ENCODE measurements around the gene IQCK.

IQCK gene

DNA sequence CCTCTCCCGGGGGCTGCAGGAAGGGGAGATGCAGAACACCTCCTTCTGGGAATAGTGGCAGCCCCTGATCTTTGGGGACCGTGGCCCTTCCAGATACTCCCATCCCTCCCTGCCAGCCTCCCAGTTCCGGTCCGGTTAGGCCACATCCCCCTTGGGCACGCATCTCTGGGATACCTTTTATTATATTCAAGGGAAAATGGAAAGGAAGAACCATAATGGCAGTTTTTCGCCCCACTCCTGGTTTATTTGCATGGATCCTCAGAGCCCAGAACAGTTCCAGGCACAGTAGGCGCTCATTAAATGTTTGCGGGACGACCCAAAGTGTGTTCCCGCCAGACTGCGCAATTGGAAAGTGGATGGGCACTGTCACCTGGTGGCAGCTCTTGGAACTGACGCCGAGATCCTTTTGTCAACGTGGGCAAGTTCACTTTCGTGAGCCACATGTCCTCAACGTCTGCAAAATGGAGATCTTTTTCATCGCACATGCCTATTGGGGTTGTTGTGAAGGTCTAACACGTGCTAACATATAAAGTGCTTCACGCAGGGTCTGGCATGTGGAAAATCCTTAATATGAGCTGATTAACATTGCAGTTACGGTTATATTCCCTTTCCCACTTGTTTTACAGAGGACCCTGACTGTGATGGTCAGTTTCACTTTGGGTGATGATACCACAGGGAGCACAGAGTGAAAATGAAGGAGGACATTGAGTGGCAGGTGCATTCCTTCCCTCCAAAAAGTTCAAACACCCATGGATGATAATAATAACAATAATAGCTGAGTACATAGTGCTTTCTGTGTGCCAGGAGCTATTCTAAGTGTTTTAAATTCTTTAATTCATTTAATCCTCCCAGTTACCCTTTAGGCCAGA lies 168.2 kb downstream of the IQCK start:
- Histone ChIP-seq H2BK15ac (ENCODE audit: low read depth, poor library complexity, severe bottlenecking) (no peak overlapping the region), H3K9me3 (ENCODE audit: control insufficient read depth, low read length) (peaks cover 4% of the 10 kb centered on the region), H3K23ac (ENCODE audit: low read length in 2 of 2) (no peak overlapping the region), H3K79me1 (replicated peaks; ENCODE audit: low read length, poor library complexity, severe bottlenecking) (peaks cover 5% of the 10 kb centered on the region), H2BK5ac (ENCODE audit: low read depth, low read length, poor library complexity, severe bottlenecking) (no peak overlapping the region), H3K14ac (ENCODE audit: low read length in 2 of 2) (no peak overlapping the region), H3K27ac (ENCODE audit: low read length, poor library complexity, severe bottlenecking) (no peak overlapping the region), H3K4me3 (ENCODE audit: insufficient read depth in 1 of 2, low read depth in 1 of 2, low read length in 2 of 2) (peak overlapping the region in 1 of 2 experiments; percentile 57), H2BK12ac (ENCODE audit: low read length in 2 of 2) (peak overlapping the region in 1 of 2 experiments; percentile 64), H2BK120ac (ENCODE audit: low read depth, low read length) (no peak overlapping the region), H2AK5ac (ENCODE audit: low read length, severe bottlenecking) (no peak overlapping the region), H3K9ac (ENCODE audit: low read length) (peak overlapping the region; percentile 65), H4K91ac (ENCODE audit: low read length) (no peak overlapping the region), H3K4ac (ENCODE audit: low read depth in 1 of 2, low read length in 2 of 2) (no peak overlapping the region), H3K27me3 (ENCODE audit: control insufficient read depth in 1 of 2, insufficient read depth in 1 of 2, low read length in 2 of 2) (peaks cover 0 to 18% of the 10 kb centered on the region in 2 experiments), H3K4me1 (ENCODE audit: control insufficient read depth, insufficient read depth, low read depth, low read length) (peaks cover 18% of the 10 kb centered on the region), H3K4me2 (ENCODE audit: low read length, poor library complexity, severe bottlenecking) (peak overlapping the region; percentile 19), H3K18ac (ENCODE audit: low read depth in 1 of 2, low read length in 2 of 2) (no peak overlapping the region), H2AFZ (ENCODE audit: low read depth, low read length) (no peak overlapping the region), H3K36me3 (ENCODE audit: control insufficient read depth in 1 of 2, insufficient read depth in 2 of 2, low read depth in 1 of 2, low read length in 2 of 2) (no peaks in the 10 kb centered on the region), H4K8ac (ENCODE audit: low read length) (peak overlapping the region; percentile 53)
- DNase-seq = peak; percentile 74
- 19% methylated on average over 18 of the region's 20 CpGs for WGBS

DNA sequence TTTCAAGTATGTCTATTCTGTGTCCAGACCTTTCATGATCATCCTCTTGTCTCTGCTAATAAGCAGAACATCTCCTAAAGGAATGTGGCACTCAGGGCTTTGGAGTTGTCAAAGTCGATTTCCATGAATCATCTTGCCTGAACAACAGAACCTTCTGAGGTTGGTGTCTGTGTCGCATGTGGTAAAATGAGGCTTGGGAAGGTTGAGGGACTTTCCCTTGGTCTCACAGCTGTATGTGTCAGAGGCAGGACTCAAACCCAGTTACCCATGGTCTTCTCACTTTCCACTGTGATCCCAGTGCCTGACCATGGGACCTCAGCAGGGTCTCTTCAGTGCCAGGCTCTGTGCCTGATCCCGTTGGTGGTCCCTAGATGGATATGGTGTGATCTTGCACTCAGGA lies 170.8 kb downstream of the IQCK start:
- Histone ChIP-seq H3K14ac (ENCODE audit: low read length in 2 of 2) (no peak overlapping the region), H3K4ac (ENCODE audit: low read depth in 1 of 2, low read length in 2 of 2) (no peak overlapping the region), H3K36me3 (ENCODE audit: control insufficient read depth in 1 of 2, insufficient read depth in 2 of 2, low read depth in 1 of 2, low read length in 2 of 2) (no peaks in the 10 kb centered on the region), H3K27me3 (ENCODE audit: control insufficient read depth in 1 of 2, insufficient read depth in 1 of 2, low read length in 2 of 2) (peaks cover 0 to 30% of the 10 kb centered on the region in 2 experiments), H3K27ac (ENCODE audit: low read length, poor library complexity, severe bottlenecking) (no peak overlapping the region), H2BK15ac (ENCODE audit: low read depth, poor library complexity, severe bottlenecking) (no peak overlapping the region), H2BK12ac (ENCODE audit: low read length in 2 of 2) (no peak overlapping the region), H2BK120ac (ENCODE audit: low read depth, low read length) (no peak overlapping the region), H4K8ac (ENCODE audit: low read length) (no peak overlapping the region), H3K18ac (ENCODE audit: low read depth in 1 of 2, low read length in 2 of 2) (no peak overlapping the region), H3K4me3 (ENCODE audit: insufficient read depth in 1 of 2, low read depth in 1 of 2, low read length in 2 of 2) (no peak overlapping the region), H2AFZ (ENCODE audit: low read depth, low read length) (no peak overlapping the region), H3K9ac (ENCODE audit: low read length) (no peak overlapping the region), H3K9me3 (ENCODE audit: control insufficient read depth, low read length) (peaks cover 4% of the 10 kb centered on the region), H3K4me2 (ENCODE audit: low read length, poor library complexity, severe bottlenecking) (no peak overlapping the region), H2AK5ac (ENCODE audit: low read length, severe bottlenecking) (no peak overlapping the region), H2BK5ac (ENCODE audit: low read depth, low read length, poor library complexity, severe bottlenecking) (no peak overlapping the region), H3K23ac (ENCODE audit: low read length in 2 of 2) (no peak overlapping the region), H4K91ac (ENCODE audit: low read length) (no peak overlapping the region), H3K79me1 (replicated peaks; ENCODE audit: low read length, poor library complexity, severe bottlenecking) (peaks cover 2% of the 10 kb centered on the region), H3K4me1 (ENCODE audit: control insufficient read depth, insufficient read depth, low read depth, low read length) (peaks cover 11% of the 10 kb centered on the region)
- no peak for DNase-seq
- 75% methylated on average over 3 of the region's 3 CpGs for WGBS

DNA sequence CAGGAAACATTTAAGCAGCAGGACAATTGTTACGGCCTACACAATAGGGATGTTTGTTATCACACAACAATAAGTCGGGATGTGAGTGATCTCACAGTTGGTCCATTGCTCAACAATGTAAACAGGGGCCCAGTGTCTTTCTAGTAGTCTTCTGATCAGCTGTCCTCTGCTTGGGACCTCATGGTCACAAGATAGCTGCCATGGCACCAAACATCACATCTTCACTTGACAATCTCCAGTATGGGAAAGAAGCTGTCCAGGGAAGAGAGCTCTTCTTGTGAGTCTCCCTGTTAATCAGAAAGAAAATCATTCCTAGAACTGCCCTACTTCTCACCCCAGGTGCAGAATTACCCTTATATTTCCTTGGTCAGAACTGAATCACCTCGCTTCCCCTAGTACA lies 172.8 kb downstream of the IQCK start:
- no peaks in the 10 kb centered on the region for H3K79me1 ChIP-seq (replicated peaks; ENCODE audit: low read length, poor library complexity, severe bottlenecking)
- H3K14ac ChIP-seq (ENCODE audit: low read length in 2 of 2) = no peak overlapping the region
- no peak overlapping the region for H3K18ac ChIP-seq (ENCODE audit: low read depth in 1 of 2, low read length in 2 of 2)
- H3K23ac ChIP-seq (ENCODE audit: low read length in 2 of 2) = no peak overlapping the region
- H2AK5ac ChIP-seq (ENCODE audit: low read length, severe bottlenecking) = no peak overlapping the region
- DNase-seq = no peak
- H2BK120ac ChIP-seq (ENCODE audit: low read depth, low read length) = no peak overlapping the region
- 98% methylated on average over 3 of the region's 3 CpGs for WGBS
- no peak overlapping the region for H4K91ac ChIP-seq (ENCODE audit: low read length)
- no peak overlapping the region for H2AFZ ChIP-seq (ENCODE audit: low read depth, low read length)
- H3K27ac ChIP-seq (ENCODE audit: low read length, poor library complexity, severe bottlenecking) = no peak overlapping the region
- H3K9ac ChIP-seq (ENCODE audit: low read length) = no peak overlapping the region
- peaks cover 4% of the 10 kb centered on the region for H3K9me3 ChIP-seq (ENCODE audit: control insufficient read depth, low read length)
- no peak overlapping the region for H3K4me2 ChIP-seq (ENCODE audit: low read length, poor library complexity, severe bottlenecking)
- H2BK5ac ChIP-seq (ENCODE audit: low read depth, low read length, poor library complexity, severe bottlenecking) = no peak overlapping the region
- H2BK15ac ChIP-seq (ENCODE audit: low read depth, poor library complexity, severe bottlenecking) = no peak overlapping the region
- no peak overlapping the region for H4K8ac ChIP-seq (ENCODE audit: low read length)
- H2BK12ac ChIP-seq (ENCODE audit: low read length in 2 of 2) = no peak overlapping the region
- H3K27me3 ChIP-seq (ENCODE audit: control insufficient read depth in 1 of 2, insufficient read depth in 1 of 2, low read length in 2 of 2) = peaks cover 5 to 30% of the 10 kb centered on the region in 2 experiments
- no peaks in the 10 kb centered on the region for H3K4me1 ChIP-seq (ENCODE audit: control insufficient read depth, insufficient read depth, low read depth, low read length)
- H3K36me3 ChIP-seq (ENCODE audit: control insufficient read depth in 1 of 2, insufficient read depth in 2 of 2, low read depth in 1 of 2, low read length in 2 of 2) = no peaks in the 10 kb centered on the region
- H3K4ac ChIP-seq (ENCODE audit: low read depth in 1 of 2, low read length in 2 of 2) = no peak overlapping the region
- no peak overlapping the region for H3K4me3 ChIP-seq (ENCODE audit: insufficient read depth in 1 of 2, low read depth in 1 of 2, low read length in 2 of 2)

DNA sequence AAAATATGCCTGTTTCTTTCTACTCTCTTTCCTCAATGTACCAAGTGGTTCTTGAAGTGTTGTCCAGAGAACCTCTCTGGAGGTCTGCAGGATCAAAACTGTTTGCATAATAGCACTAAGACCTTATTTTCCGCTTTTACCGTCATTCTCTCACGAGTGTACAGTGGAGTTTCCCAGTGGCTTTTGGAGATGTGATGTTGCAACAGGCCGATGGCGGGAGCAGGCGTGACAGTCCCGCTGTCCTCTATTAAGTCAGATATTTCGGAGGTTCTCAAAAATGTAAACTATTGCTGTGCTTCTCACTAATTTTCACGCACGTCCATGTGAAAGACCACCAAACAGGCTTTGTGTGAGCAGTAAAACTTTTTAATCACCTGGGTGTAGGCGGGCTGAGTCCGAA lies 174.8 kb downstream of the IQCK start:
- H3K18ac ChIP-seq (ENCODE audit: low read depth in 1 of 2, low read length in 2 of 2) = no peak overlapping the region
- no peak overlapping the region for H2AK5ac ChIP-seq (ENCODE audit: low read length, severe bottlenecking)
- H3K4me1 ChIP-seq (ENCODE audit: control insufficient read depth, insufficient read depth, low read depth, low read length) = no peaks in the 10 kb centered on the region
- H4K8ac ChIP-seq (ENCODE audit: low read length) = no peak overlapping the region
- H3K4me2 ChIP-seq (ENCODE audit: low read length, poor library complexity, severe bottlenecking) = no peak overlapping the region
- H3K36me3 ChIP-seq (ENCODE audit: control insufficient read depth in 1 of 2, insufficient read depth in 2 of 2, low read depth in 1 of 2, low read length in 2 of 2) = no peaks in the 10 kb centered on the region
- H3K27ac ChIP-seq (ENCODE audit: low read length, poor library complexity, severe bottlenecking) = no peak overlapping the region
- H3K9ac ChIP-seq (ENCODE audit: low read length) = no peak overlapping the region
- peaks cover 11 to 34% of the 10 kb centered on the region in 2 experiments for H3K27me3 ChIP-seq (ENCODE audit: control insufficient read depth in 1 of 2, insufficient read depth in 1 of 2, low read length in 2 of 2)
- H2BK5ac ChIP-seq (ENCODE audit: low read depth, low read length, poor library complexity, severe bottlenecking) = no peak overlapping the region
- no peak overlapping the region for H2BK120ac ChIP-seq (ENCODE audit: low read depth, low read length)
- H3K4me3 ChIP-seq (ENCODE audit: insufficient read depth in 1 of 2, low read depth in 1 of 2, low read length in 2 of 2) = no peak overlapping the region
- no peaks in the 10 kb centered on the region for H3K79me1 ChIP-seq (replicated peaks; ENCODE audit: low read length, poor library complexity, severe bottlenecking)
- peaks cover 4% of the 10 kb centered on the region for H3K9me3 ChIP-seq (ENCODE audit: control insufficient read depth, low read length)
- H2BK15ac ChIP-seq (ENCODE audit: low read depth, poor library complexity, severe bottlenecking) = no peak overlapping the region
- H3K4ac ChIP-seq (ENCODE audit: low read depth in 1 of 2, low read length in 2 of 2) = no peak overlapping the region
- H2BK12ac ChIP-seq (ENCODE audit: low read length in 2 of 2) = no peak overlapping the region
- no peak for DNase-seq
- H3K14ac ChIP-seq (ENCODE audit: low read length in 2 of 2) = no peak overlapping the region
- H3K23ac ChIP-seq (ENCODE audit: low read length in 2 of 2) = no peak overlapping the region
- 94% methylated on average over 12 of the region's 12 CpGs for WGBS
- H2AFZ ChIP-seq (ENCODE audit: low read depth, low read length) = no peak overlapping the region
- no peak overlapping the region for H4K91ac ChIP-seq (ENCODE audit: low read length)

Data from mesenchymal stem cell (in vitro differentiated cells and primary cell).